GM23248 (cell line): ENCODE data around the gene ENAM.

Source experiments
- EZH2 ChIP-seq: fragments of 200-600 bp; sonication (generic); IDR thresholded peaks from 2 replicates; pipeline ENCODE4 v1.6.1; 2018; ENCODE audit warnings: antibody characterized with exemption, mild to moderate bottlenecking; ENCODE audit not compliant: insufficient read depth, poor library complexity, severe bottlenecking
- EZH2phosphoT487 ChIP-seq: fragments of 200-600 bp; sonication (generic); IDR thresholded peaks from 2 replicates; pipeline ENCODE4 v1.6.1; 2018; ENCODE audit warnings: antibody characterized with exemption, moderate library complexity, mild to moderate bottlenecking, low read depth; ENCODE audit not compliant: insufficient read depth

GRCh38 chr4:70676554-70677090 lies 48.1 kb downstream of the ENAM start:
- TF ChIP-seq EZH2phosphoT487 (no peak), EZH2 (no peak)
